Measurements from ENCODE around the gene GFRA1. TPM values are rescaled to one million over a fixed set of nuclear protein-coding genes. Genes with fewer than 3 reads are reported as not detected.

Gene GFRA1
- total RNA-seq, 4 donors from 2014 or later, result 19.8 to 61.8 (median 25.2) TPM

DNA sequence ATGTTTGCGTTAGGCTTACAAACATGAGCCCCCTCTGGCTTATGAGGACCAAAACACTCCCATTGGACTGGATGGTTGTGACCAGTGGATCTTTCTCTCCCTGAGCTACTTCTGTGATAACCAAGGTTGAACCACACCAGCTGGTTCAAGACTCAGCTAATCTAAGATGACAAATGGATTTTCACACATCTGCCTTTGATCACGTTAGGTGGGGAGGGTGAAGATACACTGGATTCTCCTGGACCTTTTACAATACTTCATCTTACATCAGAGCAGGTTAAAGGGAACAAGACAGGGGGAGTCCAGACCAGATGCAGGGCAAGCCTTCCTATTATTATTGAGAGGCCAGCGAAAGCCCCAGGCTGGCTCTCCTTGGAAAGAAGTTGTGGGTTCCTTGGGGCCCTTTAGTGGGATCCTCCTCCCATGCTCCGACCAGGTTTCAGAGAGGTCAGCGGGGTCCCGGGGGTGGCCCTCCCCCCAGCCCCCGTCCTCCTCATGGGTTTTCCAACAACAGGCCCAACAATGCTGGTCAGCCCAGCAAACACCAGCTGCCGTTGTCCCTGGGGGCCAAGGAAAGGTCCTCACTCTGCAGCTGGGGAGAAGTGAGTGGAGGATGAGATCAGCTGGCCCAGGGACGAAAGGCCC is 2.8 kb downstream of the GFRA1 start:
- Histone ChIP-seq H3K27me3 (peaks cover 60% of the 10 kb centered on the region), H3K4me3 (peak overlapping the region; percentile 65), H3K4me1 (peaks cover 49% of the 10 kb centered on the region), H3K9me3 (no peaks in the 10 kb centered on the region), H3K36me3 (no peaks in the 10 kb centered on the region), H3K27ac (peak overlapping the region; percentile 24)
- DNase-seq (ENCODE audit: low spot score in 2 of 2), result no peak
- 50% methylated on average over 7 of the region's 9 CpGs for WGBS
- TF ChIP-seq CTCF (IDR thresholded peaks at IDR 0.05), result no peak
- TF ChIP-seq POLR2A (IDR thresholded peaks at IDR 0.05), result no peak

GRCh38 chr10:116269619-116270018 is 3.4 kb downstream of the GFRA1 start:
- Histone ChIP-seq H3K27me3 (peaks cover 54% of the 10 kb centered on the region), H3K27ac (peak overlapping the region; percentile 24)

GRCh38 chr10:116268976-116269375 is 4.0 kb downstream of the GFRA1 start:
- no peak overlapping the region for H3K27ac ChIP-seq
- no peaks in the 10 kb centered on the region for H3K9me3 ChIP-seq
- TF ChIP-seq CTCF (IDR thresholded peaks at IDR 0.05) (no peak), POLR2A (IDR thresholded peaks at IDR 0.05) (no peak), POLR2AphosphoS5 (IDR thresholded peaks at IDR 0.05) (no peak), EP300 (IDR thresholded peaks at IDR 0.05) (no peak)
- DNase-seq (ENCODE audit: low spot score in 2 of 2), result no peak
- 37% methylated on average over 3 of the region's 3 CpGs for WGBS
- H3K27me3 ChIP-seq, result peaks cover 48% of the 10 kb centered on the region
- no peaks in the 10 kb centered on the region for H3K36me3 ChIP-seq
- H3K4me3 ChIP-seq, result no peak overlapping the region
- peaks cover 44% of the 10 kb centered on the region for H3K4me1 ChIP-seq

More at GRCh38 chr10:116269619-116270018, 3.4 kb downstream of the GFRA1 start:
- H3K36me3 ChIP-seq, result no peaks in the 10 kb centered on the region
- no peak for DNase-seq (ENCODE audit: low spot score in 2 of 2)
- WGBS, result 52% methylated on average over 6 of the region's 6 CpGs
- H3K4me1 ChIP-seq, result peaks cover 49% of the 10 kb centered on the region
- H3K9me3 ChIP-seq, result no peaks in the 10 kb centered on the region
- H3K4me3 ChIP-seq, result peak overlapping the region; percentile 7
- TF ChIP-seq POLR2AphosphoS5 (IDR thresholded peaks at IDR 0.05), result no peak
- TF ChIP-seq POLR2A (IDR thresholded peaks at IDR 0.05), result no peak
- no peak for TF ChIP-seq CTCF (IDR thresholded peaks at IDR 0.05)
- no peak for TF ChIP-seq EP300 (IDR thresholded peaks at IDR 0.05)

GRCh38 chr10:116265686-116266085 is 7.3 kb downstream of the GFRA1 start:
- no peak for DNase-seq (ENCODE audit: low spot score in 2 of 2)
- TF ChIP-seq CTCF (IDR thresholded peaks at IDR 0.05) (no peak), POLR2A (IDR thresholded peaks at IDR 0.05) (no peak), EP300 (IDR thresholded peaks at IDR 0.05) (no peak), POLR2AphosphoS5 (IDR thresholded peaks at IDR 0.05) (no peak)
- H3K27me3 ChIP-seq, result peaks cover 15% of the 10 kb centered on the region
- H3K4me3 ChIP-seq, result no peak overlapping the region
- no peak overlapping the region for H3K27ac ChIP-seq
- 75% methylated on average over 10 of the region's 10 CpGs for WGBS
- H3K36me3 ChIP-seq, result no peaks in the 10 kb centered on the region
- H3K4me1 ChIP-seq, result peaks cover 11% of the 10 kb centered on the region
- H3K9me3 ChIP-seq, result no peaks in the 10 kb centered on the region

DNA sequence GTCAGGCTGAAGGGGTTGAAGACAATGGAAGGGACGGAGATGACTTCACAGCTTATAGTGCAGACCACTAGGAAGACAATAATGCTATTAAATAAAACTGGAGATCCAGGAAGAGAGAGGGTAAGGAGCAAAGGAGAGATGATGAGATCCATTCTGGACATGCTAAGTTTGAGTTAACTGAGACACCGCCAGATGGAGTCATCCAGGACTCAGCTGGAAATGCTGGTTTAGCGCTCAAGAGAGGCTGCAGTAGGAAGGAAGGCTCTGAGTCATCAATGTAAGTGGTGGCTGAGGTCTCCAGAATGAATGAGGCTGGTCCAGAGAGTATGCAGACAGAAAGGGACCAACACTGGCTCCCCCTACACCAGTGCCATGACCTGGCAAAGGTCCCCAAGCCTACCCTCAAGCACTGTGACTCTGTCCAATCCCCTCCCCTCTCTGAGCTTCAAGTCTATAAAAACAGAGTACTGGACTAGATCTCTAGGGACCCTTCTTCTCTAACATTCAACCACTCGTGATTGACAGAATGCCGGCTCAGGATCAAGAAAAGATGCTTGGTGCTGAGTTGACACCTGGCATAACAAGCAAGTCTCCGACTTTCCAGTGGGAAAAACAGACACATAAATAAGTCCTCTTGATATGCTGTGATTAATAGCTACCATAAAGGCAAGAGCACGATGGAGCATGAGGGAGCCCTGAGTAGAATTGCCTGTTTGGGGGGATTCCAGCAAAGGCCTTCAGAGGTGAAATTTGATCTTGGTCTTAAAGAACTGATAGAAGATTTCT is 8.9 kb downstream of the GFRA1 start:
- 73% methylated on average over 7 of the region's 7 CpGs for WGBS
- no peaks in the 10 kb centered on the region for H3K27me3 ChIP-seq
- no peak overlapping the region for H3K4me3 ChIP-seq
- no peaks in the 10 kb centered on the region for H3K4me1 ChIP-seq
- no peak overlapping the region for H3K27ac ChIP-seq
- H3K9me3 ChIP-seq, result no peaks in the 10 kb centered on the region
- TF ChIP-seq EP300 (IDR thresholded peaks at IDR 0.05) (no peak), POLR2A (IDR thresholded peaks at IDR 0.05) (no peak), CTCF (IDR thresholded peaks at IDR 0.05) (no peak), POLR2AphosphoS5 (IDR thresholded peaks at IDR 0.05) (no peak)
- H3K36me3 ChIP-seq, result no peaks in the 10 kb centered on the region
- DNase-seq (ENCODE audit: low spot score in 2 of 2), result no peak
